Thyroid gland (tissue), 4 donors: Measurements from ENCODE around the gene ZNF865.

Experiments
- POLR2A ChIP-seq, 2 donors: fragments of 450-650 bp; IDR thresholded peaks; one replicate each; pipeline ENCODE4 v1.6.1; 2017; ENCODE audit warnings: antibody characterized with exemption in 2 of 2, mild to moderate bottlenecking in 2 of 2, moderate library complexity in 1 of 2
- TF ChIP-seq, protein P1 (sequence below), 6 experiments: fragments of 200-600 bp in 3 of 6; fragments of 450-650 bp in 3 of 6; sonication (generic) in 3 of 6; IDR thresholded peaks; one replicate each; pipeline ENCODE4 v1.5.1; 2016 to 2019; ENCODE audit warnings: antibody characterized with exemption in 6 of 6, mild to moderate bottlenecking in 2 of 6, inconsistent platforms in 1 of 6, moderate library complexity in 1 of 6

DNA sequence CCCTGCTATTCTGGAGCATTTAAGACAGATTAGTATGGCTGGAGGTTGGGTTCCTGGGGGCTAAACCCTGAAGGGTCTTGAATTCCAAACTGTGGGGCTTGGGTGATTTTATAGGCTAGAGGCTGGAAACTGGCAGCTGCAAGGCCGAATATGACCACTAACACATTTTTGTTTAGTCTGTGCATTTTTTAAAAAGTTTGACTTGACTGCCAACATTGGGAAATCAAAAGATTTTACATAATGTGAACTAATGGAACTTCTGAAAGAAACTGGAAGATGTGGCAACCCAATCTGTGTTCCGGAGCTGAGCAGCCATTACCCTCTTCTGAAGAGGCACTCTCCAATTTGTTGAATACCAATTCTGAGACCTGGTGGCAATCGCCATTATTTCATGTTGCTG lies 13.8 kb downstream of the ZNF865 start:
- TF ChIP-seq, protein P1, sequence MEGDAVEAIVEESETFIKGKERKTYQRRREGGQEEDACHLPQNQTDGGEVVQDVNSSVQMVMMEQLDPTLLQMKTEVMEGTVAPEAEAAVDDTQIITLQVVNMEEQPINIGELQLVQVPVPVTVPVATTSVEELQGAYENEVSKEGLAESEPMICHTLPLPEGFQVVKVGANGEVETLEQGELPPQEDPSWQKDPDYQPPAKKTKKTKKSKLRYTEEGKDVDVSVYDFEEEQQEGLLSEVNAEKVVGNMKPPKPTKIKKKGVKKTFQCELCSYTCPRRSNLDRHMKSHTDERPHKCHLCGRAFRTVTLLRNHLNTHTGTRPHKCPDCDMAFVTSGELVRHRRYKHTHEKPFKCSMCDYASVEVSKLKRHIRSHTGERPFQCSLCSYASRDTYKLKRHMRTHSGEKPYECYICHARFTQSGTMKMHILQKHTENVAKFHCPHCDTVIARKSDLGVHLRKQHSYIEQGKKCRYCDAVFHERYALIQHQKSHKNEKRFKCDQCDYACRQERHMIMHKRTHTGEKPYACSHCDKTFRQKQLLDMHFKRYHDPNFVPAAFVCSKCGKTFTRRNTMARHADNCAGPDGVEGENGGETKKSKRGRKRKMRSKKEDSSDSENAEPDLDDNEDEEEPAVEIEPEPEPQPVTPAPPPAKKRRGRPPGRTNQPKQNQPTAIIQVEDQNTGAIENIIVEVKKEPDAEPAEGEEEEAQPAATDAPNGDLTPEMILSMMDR (IDR thresholded peaks at IDR 0.05): no peak
- TF ChIP-seq POLR2A (IDR thresholded peaks at IDR 0.05): no peak
